CD4-positive, alpha-beta T cell treated with Interleukin-12 subunit alpha and Interleukin-12 subunit beta, for 1 hour (primary cell): ENCODE measurements around the gene NDUFA8.
"Not testable (repeated sequence)": the region's sequence is repeated elsewhere in the genome, so short reads cannot be mapped to it uniquely, and the experiment has no call there.

Experiments used
- DNase-seq: peaks from one replicate; pipeline ENCODE4 v3.0.0-alpha.2; 2020

NDUFA8 gene

DNA sequence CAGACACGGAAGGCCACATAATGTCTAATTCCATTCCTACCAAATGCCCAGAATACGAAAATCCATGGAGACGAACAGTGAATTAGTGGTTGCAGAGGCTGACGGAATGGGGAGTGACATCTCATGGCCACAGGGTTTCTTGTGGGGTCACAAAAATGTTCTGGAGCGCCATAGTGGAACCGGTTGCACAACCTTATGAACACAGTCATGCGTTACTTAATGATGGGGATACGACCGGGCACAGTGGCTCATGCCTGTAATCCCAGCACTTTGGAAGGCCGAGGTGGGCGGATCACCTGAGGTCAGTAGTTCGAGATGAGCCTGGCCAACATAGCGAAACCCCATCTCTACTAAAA lies 40.4 kb downstream of the NDUFA8 start:
- DNase-seq, result no peak

DNA sequence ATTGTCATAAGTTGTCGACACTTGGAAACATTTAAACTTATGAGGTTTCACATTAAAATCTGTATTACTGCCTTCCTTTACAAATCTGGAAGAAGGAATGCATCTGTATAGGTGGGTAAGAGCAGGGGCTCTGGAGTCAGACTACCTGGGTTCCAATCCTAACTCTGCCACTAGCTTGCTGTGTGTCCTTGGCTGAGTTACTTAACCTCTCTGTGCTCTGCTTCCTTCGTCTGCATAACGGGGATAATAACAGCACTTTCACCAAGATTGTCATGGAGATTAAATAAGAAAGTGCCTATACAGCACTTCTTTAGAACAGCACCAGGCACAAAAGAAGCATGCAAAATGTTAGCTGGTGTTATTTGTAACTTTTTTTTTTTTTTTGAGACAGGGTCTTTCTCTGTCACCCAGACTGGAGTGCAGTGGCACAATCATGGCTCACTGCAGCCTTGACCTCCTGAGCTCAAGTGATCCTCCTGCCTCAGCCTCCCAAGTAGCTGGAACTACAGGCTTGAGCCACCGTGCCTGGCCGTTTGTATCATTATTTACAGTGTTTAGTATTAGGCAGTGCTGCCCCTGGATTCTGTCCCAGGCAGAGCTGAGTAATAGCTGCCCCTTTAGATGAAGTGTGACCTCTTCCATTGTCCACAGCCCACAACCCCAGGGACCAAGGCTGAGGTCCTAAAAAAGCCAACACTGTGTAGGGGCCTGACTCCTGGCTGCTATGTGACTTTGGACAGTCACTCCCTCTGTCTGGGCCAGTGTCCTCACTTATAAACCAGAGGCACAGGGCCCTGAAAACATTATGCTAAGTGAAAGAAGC lies 41.0 kb downstream of the NDUFA8 start:
- DNase-seq, result no peak

DNA sequence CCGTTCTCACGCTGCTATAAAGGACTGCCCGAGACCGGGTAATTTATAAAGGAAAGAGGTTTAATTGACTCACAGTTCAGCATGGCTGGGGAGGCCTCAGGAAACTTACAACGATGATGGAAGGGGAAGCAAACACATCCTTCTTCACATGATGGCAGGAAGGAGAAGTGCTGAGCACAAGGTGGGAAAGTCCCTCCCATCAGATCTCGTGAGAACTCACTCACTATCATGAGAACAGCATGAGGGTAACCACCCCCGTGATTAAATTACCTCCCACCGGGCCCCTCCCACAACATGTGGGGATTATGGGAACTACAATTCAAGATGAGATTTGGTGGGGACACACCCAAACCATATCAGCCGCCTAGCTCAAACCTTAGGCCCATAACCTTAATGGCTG lies 42.3 kb downstream of the NDUFA8 start:
- DNase-seq, result not testable (repeated sequence)

DNA sequence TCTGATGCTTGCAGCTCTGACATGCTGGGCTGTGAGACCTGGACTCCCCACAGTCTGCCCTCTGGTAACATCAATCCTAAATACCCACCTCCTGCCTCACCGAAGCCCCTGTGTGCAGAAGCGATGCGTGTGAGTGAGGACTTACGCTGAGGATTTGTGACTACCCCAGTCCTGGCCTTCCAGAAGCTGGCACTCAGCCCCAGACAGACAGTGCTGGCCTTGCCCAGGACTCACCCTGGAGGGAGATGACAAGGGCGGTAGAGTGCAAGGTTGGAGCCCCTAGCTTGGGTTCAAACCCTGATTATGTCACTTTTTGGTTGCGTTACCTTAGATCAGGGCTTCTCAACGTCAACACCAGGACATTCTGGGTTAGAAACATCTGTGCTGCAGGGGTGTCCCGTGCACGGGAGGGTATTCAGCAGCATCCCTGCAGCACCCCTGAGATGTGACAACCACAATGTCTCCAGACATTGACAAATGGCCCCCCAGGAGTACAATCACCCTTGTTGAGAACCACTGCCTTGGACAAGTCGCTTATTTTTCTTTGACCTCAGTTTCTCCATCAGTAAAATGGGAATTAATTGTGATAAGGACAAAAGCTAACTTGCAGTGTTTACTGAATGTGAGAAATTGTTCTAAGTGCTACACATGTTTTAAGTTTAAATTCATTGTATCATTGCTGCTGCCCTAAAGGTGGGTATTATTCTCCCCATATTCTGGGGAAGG lies 43.0 kb downstream of the NDUFA8 start:
- no peak for DNase-seq

DNA sequence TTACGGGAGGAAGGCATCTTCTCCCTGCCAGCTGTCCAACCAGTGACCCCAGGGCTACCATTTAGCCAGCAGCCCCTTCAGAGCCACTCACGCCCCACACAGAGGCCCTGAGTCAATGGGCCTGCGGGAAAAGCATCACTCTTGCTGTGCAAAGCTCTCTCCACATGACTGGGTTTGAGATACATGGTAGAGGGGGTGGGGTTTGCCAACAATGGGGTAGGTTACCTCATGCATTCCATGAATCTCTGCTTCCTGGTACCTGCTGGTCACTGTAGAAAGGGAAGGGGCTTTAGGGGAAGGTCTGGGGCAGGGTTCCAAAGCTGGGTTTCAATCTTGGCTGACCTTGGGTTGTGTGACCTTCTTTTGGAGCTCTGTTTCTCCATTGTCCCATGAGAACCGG lies 43.5 kb downstream of the NDUFA8 start:
- no peak for DNase-seq

DNA sequence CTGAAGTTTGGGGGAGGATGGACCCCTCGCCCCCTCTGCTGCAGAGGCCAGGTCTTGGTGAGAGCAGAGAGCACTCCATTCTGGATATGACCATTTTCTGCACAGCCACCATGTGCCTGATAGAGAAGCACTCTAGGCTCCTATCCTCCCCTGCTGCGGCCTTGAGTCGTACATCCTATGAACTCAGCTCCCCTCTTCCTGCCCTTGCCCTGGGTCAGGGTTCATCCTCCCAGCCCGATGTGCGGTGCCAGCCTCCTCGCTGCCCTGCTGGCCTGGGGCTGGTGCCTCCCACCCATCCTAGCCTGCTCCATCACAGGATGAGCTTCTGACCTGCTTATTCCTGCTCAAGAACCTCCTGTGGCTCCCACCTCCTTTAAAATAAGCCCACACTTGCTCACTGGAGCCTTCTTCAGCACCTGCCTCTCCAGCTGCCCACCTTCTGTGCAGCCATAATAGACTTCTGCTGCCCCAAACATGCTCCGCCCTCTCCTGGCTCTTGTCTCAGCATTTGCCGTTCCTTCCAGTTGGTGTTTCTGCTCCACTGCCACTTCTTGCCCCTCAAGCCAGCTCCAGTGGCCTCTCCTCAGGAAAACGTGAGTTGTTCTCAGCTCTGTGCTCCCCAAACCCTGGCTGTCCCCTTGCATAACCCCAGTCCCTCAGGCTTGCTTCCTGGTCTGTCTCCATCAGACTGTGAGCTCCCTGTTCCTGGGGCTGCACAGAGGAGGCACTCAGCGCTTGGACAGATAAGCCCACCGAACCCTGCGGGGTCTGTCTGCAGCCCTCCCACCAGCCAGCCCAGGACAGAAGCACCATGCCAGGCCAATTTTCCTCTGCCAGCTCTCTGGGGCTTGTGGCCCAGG lies 44.2 kb downstream of the NDUFA8 start:
- DNase-seq, result no peak

DNA sequence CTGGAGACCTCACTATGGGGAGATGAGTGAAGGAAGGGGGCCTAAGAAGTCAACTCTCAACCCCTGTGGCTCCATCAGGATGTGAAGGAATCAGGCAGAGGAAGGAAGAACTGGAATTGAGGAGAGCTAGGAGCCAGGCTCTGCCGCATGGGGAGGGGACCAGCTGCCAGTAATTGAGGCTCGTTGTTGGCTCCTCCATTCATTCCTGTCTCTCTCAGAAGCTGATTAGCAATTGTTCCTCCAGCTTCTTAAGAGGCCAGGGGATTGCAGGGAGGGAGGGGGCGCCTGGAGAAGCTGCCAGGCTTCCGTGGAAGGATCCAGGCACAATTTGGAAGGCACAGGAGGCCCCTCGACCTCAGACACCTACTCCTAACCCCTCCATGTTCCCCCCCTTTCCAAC lies 46.0 kb downstream of the NDUFA8 start:
- no peak for DNase-seq

DNA sequence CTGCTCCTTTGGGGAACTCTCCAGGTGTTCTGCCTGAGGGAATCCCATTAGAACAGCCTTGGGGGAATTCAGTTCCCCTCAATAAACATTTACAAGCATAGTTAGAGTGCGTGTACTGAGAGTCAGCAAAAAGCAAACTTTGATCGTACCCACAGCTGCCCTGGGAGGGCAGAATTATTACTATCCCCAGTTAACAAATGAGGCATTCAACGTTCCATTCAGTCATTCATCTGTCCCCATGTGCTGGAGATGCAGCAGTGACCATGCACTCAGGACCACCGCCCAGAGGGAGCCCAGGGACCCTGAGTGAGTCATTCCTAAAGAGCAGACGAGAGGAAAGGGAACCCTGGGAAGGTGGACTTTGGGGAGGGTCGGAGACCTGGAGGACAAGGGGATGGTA lies 47.3 kb downstream of the NDUFA8 start:
- DNase-seq, result no peak

DNA sequence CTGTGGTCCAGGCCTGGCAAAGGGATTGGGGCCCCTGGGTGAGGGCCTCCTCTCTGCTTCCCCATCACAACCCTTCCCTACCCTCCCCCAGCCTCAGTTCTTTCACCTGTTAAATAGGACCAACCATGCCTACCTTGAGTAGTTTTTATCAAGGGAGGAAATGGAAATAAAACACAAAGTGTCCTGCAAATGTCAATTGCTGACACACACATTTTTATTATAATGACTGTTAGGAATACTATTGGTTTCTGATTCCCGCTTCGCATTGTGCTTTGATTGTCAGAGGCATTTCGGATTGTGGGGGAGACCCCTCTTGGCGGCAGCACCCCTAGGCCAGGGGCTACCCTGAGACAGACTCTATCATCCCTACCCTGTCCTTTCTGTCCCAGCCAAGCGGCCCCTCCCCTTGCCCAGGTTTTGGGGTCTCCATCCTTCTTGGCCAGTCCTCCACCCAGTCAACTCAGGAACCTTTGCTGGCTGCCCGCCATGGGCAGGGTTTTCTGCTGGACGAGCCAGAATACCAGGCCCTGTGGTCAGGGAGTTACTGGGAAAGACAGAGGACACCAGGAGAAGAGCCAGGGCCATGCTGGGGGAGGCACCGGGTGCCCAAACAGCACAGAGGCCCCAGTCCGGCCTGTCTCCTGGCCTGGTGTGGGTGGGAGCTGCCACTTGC lies 48.0 kb downstream of the NDUFA8 start:
- no peak for DNase-seq

DNA sequence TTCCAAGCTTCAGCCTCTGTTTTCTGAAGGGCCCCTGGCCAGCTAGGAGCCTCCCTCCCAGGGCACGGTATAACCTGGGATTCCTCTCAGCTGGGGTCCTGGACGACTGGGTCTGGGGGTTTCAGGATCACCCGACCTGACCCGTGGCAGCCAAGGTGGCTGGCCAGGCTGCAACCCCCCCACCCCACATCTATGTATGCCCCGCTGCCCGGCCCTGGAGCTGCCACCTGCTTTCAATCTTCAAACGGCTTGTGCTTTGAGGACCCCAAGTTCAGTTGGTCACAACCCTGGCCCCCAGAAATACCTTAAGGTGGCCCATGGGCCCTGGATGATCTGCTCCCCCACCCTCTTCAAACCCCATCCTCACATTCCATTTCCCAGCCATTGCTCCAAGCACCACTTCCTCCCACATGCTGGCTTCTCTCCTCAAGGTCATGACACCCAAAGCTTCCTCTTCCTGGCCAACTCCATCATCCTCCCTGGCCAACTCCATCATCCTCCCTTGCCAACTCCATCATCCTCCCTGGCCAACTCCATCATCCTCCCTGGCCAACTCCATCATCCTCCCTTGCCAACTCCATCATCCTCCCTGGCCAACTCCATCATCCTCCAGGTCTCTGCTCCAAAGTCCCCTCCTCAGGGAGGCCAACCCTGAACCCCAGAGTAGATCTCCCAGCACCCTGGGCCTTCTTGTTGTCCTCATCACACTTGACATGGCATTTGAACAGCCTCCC lies 49.3 kb downstream of the NDUFA8 start:
- no peak for DNase-seq

DNA sequence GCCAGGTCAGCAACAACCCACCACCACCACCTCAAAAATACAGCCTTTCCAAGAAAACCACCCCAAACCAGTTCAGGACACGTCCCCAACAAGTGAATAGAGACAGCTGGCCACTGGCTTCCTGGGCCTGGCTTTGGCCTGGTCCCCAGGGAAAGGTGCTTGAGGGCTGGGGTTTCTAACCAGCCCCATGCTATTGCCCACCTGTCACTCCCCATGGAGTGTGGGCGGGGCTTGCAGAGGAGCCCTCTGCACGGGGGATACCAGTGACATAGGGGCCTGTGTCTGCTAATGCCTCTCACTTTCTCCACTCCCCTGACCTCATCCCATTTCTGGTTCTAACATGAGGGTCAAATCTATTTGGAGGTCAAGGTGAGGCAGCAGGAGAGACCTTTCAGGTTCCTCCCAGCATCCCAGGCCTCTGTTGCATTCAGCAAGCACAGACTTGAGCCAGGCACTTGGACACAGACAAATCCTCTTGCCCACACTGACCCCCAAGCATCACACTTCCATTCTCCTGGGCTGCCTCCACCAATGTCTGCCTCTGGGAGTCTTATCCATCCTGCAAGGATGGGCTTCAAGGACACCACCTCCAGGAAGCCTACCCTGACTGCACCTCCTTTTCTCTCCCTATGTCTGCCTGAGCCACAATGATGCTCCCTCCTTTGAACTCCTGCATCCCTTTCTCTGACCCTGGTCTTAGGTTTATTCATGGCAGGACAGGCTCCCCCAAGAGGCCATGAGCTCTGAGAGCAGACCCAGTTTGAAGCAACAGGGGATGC lies 50.4 kb downstream of the NDUFA8 start:
- DNase-seq, result no peak

DNA sequence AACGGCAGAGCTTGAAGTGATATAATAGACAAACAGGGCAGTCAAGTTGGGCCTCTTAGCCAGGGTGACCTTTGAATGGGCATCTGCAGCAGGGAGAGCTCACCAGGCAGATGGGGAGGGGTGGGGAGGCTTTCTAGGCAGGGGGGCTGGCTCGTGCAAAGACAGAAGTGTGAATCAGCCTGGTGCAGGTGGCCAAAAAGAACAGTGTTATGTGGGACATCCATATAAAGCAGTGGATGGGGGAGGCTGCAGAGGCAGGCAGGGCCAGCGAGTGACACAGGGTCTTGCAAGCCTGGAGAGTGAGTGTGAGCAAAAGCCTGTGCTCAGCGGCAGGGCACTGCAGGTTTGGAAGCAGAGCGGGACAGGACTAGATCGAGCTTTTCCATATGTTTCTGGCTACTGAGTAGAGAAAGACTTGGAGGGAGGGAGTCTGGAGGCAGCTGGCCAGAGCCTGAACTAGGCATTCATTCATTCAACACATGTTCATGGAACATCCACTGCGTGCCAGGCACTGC lies 52.2 kb downstream of the NDUFA8 start:
- DNase-seq, result no peak

DNA sequence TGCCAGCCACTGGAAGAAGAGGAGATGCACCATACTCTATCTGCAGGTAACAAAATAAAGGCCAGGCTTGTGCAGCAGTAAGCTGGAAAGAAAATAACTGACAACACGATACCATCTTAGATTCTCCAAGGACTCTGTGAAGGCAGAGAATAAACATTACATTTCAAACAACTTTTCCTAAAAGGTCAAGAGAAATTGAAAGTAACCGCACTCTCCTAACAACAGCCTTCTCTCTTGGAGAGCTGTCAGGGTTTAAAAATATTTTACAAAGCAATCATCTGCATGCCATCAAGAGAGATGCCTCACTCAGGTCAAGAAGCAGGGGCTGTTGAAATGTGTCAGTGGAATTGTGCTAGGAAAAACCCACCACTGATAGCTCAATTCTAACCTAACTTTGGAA lies 53.0 kb downstream of the NDUFA8 start:
- no peak for DNase-seq

DNA sequence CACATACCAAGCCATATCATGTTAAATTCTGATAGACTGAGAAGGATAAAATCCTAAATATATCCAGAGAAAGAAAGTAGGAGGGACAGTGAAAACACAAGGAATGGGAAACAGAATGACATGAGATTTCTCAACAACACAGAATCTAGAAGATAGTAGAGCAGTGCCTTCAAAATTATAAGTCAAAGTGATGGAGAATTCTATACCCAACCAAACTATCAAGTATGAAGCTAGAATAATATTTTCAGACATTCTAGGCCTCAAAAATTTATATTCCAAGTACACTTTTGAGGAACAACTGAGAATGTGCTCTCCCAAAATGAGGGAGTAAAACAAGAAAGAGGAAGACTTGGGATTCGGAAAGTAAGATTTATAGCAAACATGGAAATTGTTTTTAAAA lies 55.6 kb downstream of the NDUFA8 start:
- DNase-seq, result no peak

DNA sequence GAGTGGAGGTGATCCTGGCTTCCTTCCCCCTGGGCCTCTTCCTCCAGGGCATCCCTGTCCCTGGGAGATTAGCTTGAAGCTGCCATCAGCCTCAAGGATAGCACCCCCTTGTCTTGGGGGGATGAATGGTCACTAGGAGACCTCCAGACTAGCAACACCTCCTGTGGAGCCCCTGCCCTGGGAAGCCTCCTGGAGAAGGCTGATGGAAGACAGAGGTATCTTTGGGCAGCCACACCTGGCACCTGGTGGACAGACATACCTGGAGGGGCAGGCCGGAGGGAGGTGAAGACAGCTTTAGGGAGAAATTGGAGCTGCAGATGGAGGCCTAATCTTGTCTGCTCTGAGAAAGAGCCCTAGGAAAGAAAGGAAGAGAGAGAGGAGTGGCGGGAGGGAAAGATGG lies 57.4 kb downstream of the NDUFA8 start:
- DNase-seq, result no peak

DNA sequence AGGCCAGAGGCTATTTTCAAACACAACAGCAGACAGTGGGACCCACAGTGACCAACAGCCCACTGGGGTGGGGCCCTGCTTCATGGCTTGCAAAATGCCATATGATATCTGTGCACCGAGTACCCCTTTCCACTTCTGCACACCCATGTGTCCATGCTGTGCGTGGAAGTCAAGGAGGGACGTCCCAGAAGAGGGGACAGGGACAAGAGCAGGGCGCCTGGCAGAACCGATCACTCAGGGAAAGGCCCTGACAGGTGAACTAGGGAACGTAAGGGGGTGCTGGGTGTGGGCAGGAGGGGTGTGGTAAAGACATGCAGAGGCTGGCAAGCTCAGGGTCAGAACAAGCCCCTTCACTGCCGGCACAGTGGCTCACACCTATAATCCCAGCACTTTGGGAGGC lies 58.8 kb downstream of the NDUFA8 start:
- DNase-seq, result no peak

DNA sequence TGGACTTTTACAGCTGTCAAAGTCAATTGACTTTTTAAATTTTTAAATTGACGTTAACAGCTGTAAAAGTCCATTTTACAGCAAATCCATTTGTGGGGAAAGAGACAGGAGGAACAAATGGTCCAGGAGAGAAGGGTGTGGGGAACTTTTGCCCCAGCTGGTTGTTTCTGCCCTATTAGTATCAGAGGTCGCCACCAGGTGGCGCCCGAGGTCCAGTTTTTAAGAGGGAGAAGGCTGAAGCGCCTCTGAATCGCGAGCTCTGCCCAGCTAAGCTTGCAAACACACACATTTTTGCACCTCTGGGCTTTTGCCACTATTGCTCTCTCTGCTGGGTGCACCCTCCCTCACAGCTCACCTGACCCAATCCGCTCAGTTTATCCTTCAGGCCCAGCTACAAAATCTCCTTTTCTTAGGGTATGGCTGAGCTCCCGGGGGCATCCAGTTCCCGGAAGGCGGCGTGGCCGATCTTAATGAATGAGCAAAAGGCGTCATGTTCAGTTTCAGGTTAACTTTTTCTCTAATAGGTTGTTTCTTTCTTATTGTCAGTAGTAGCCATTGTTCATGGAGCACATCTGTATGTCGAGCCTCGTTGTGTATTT lies 60.2 kb downstream of the NDUFA8 start:
- peak; percentile 79 for DNase-seq

DNA sequence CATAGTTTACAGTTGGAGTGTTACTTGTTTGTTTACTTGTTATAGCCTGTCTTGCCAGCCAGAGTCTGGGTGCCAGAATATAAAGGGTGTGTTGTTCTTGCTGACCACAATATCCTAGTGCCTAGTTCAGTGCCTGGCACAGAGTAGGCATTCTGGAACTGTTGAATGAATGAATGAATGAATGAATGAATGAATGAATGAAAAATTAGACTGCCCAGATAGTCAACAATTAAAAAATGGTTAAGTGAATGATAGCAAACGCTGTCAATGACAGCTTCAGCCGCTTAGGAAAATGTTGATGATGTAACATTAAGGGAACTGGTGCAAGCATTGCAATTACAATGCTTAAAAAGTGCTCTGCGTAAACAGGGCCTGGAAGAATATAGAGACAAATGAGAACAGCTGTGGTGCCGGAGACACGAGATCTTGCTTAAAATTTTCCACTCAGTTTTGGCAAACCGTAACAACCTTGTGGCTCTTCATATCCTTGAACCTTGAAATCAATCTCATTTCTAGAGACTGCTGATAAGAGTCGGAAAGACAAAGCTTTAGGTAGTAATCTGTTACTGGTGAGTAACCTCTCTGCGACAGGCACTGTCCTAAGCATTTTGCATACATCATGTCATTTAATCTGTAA lies 61.8 kb downstream of the NDUFA8 start:
- DNase-seq, result no peak

DNA sequence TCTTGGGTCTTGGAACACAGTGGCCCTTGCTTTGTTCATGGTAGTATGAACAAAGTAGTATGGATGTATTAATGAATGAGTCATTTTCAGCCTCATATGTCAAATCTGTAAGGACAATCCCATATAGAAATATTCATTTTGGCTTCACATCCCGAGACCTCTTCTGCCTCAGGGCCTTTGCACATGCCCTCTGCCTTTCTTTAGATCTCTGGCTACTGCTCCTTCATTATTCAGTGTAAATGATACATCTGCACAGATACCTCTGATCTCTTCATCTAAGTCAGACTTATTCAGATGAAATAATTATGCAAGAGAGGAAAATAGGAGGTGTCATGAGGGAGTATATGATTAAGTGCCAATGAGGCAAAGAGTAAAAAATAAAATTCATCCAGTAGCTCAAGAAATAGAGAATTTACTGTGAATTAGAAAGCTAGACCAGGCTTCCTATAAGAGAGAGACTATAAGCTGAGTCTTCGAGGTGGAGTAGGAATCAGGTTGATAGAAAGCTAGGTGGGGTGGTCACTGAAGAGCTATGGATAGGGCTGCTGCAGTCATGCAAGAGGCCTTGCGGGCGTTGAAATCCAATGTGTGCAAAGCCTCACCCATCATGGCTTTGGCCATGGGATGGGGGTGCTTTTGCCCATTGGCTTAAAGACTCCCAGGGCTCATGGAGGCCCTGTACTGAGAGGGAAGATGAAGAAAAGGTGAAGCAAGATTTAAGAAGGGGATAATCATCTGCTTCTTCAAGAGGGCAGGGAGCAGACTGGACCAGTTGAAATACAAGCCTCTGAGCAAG lies 62.8 kb downstream of the NDUFA8 start:
- DNase-seq, result no peak
